HG03060 (cell line): ENCODE data around the gene IL24.
"Not testable (repeated sequence)": the region's sequence is repeated elsewhere in the genome, so short reads cannot be mapped to it uniquely, and the experiment has no call there.

Experiments used
- ATAC-seq: cut with Tn5 transposase; IDR thresholded peaks from one replicate; pipeline ENCODE4 v1.9.1; 2021; ENCODE audit warnings: low read depth, moderate number of reproducible peaks; ENCODE audit not compliant: unreplicated experiment

The IL24 gene

GRCh38 chr1:206923009-206923960, 26.0 kb downstream of the IL24 start:
- no peak for ATAC-seq

GRCh38 chr1:206923961-206924557, 26.8 kb downstream of the IL24 start:
- not testable (repeated sequence) for ATAC-seq

DNA sequence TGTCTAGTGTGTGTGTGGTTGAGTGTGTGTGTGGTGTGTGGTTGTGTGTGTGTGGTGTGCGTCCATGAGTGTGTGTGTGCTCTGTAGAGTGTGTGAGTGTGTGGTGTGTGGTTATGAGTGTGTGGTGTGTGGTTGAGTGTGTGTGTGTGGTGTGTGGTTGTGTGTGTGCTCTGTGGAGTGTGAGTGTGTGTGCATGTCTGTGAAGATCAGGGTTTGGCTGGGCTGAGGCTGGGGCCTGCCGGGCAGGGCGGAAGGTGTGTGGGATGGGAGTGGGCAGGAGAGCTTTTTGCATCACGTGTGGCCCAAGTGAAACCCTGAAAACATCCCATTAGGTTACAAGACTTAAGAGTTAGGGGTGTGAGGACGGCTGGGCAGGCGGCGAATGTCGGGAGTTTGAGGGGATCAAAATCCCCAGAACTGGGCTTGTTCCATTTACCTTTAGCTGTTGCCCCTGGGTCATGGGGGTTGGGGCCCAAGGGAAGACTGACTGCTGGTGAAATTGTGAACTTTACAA, 27.4 kb downstream of the IL24 start:
- ATAC-seq: peak; percentile 4

GRCh38 chr1:206925106-206925736, 28.0 kb downstream of the IL24 start:
- peak; percentile 66 for ATAC-seq

GRCh38 chr1:206926286-206926685, 29.0 kb downstream of the IL24 start:
- no peak for ATAC-seq

- ATAC-seq: no peak
Observed at GRCh38 chr1:206929524-206929923, 32.3 kb downstream of the IL24 start.

DNA sequence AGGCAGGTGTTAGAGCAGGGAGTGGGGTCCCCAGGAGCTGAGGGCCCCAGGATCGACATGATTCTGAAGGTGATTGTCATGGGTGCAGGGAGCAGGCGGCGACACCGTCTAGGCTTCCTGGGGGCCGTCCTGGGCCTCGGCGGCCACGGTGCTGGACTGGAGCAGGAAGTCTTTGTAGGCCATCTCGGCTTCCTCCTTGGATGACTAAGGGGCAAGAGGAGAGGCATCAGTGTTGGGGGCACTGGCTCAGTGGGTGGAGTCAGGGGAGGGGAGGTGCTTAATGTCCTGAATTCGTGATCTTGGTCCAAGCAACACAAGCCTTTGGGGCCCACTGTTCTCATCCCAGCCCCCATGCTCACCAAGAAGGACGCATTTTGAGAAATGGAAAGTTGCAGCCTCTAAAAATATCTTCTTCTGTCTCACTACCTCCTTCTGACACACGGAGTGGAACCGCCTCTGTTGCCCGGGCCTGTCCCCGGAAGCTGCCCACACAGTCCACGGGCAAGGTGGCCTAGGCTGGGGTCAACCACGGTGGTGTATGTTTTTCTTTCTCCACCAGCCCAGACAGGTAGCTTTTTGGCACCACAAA, 33.1 kb downstream of the IL24 start:
- ATAC-seq: peak; percentile 63

DNA sequence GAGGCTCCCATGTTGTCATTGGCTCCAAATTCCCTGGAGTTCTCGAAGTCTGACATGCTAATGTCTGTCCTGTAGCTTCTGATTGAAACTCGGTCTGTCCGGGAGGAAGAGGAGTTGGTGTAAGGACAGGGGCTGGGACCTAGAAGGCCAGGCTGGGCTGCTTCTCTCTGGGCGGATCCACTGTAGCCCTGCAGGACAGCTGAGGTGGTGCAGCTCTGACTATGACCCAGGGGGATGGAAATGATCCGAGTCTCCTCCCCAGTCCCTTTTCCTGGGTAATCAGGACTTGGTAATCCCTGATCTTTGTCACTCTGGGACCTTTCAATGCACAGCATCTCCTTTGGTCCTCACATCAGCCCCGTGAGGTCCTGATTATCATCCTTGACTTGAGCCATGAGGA, 34.5 kb downstream of the IL24 start:
- ATAC-seq: no peak

- ATAC-seq: no peak
Observed at GRCh38 chr1:206932177-206932576, 34.9 kb downstream of the IL24 start.

DNA sequence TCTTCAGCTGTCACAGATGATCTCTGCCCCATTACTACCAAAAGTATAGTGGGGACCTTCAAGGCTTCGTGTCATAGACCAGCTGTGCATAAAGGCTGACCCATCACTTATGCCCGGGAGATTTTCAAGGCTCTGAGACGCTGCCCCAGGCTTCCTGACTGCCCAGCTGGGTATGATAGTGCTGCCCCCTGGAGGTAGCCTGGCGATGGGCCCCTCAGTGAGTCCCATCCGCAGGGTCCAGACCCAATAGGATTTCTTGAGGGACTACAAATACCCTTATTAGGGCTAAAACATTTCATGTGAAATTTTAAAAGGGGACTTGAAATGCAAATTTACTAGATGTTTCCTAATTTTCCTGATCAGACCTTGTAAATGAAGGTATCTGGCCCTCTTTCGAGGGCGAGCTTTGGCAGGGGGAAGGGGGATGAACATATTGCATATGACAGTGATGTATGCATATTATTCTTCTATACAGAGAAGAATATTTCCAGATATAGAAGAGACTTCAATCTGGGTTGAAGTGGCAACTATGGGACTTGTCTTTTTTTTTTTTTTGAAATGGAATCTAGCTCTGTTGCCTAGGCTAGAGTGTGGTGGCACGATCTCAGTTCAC, 36.2 kb downstream of the IL24 start:
- no peak for ATAC-seq

DNA sequence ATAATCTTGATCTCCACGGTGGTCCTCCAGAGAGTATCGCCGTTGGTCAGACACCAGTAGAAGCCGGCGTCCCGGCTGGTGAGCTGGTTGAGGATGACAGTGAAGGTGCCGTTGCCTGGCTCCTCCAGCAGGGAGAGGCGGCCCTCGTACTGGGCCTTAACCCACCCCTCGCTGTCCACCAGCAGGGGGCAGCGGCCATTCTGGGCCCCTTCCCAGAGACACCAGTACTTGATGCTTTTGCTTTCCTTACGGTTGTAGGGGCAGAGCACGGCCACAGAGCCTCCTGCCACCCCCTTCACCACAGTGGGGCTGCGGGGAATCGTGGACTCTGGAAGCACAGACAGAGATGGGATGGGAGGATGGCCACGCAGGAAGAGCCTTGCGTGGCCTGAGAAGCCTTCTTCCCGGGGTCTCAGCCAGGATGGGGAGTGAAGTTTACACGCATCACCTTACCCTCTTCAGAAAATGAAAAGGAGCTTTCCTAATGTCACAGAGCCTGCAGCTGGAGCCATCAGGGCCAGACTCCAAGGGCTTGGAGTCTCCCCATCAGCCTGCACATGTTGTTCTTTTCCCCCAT, 38.3 kb downstream of the IL24 start:
- no peak for ATAC-seq

DNA sequence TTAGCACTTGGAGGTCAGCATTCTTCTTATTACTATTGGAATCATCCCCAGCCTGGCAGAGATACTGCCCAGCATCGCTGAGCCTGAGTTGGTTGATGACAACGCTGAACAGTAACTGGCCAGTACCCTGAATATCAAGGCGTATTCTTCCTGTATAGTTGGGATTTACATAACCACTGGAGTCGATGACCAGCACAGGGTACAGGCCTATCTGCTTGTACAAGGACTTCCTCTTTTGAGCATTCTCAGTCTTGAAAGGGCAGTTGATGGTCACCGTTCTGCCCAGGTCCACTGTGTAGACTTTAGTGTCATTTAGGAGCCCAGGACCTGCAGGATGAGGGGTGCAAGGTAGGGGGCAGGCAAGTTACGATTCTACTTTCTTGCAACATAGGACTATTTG, 40.2 kb downstream of the IL24 start:
- ATAC-seq: no peak

DNA sequence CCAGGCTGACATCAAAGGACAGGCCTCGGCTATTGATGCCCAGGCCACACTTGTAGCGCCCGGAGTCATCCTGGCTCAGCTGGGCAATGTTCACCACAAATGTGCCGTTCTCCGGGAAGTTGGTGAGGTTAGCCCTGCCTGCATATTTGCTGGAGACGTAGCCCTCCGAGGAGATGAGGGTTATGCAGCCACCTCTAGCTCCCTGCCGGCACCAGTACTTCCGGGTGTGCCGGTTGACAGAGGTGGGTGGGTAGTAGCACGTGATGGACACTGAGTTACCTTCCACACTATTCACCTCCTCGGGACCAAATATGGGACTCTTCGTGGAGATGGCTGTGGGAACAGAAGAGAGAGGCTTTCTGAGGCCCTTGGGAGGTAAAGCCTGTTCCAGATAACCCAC, 41.9 kb downstream of the IL24 start:
- no peak for ATAC-seq

DNA sequence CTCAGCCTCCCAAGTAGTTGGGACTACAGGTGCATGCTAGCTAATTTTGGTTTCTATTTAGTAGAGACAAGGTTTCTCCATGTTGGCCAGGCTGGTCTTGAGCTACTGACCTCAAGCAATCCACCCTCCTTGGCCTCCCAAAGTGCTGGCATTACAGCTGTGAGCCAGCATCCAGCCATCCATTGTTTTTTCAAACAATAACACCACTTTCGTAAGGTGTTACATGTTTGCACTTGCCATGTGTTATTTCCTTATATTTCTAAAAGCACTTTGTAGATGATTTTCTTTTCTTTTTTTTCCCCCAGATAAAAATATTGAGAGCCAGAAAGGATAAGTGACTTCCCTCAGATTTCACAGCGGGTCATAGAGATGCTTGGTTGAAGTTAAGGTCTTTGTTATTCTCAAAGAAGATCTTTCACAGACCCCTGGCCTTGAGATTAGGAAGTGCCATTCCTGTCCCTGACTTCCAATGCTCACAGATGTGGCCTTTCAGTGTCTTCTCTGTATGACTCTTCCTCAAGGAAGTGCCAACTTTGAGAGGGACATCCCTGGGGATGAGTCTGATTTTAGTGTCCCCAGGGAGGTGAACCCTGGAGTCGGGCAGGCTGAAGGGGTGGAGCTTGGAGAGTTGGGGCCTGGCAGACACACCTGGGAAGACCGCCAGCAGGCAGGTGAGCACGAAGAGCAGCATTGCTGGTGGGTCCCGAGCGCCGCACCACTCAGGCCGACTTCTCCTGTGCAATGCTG, 42.8 kb downstream of the IL24 start:
- no peak for ATAC-seq

GRCh38 chr1:206940588-206940936, 43.3 kb downstream of the IL24 start:
- ATAC-seq: no peak

- no peak for ATAC-seq
Observed at GRCh38 chr1:206941766-206942418, 44.6 kb downstream of the IL24 start.

DNA sequence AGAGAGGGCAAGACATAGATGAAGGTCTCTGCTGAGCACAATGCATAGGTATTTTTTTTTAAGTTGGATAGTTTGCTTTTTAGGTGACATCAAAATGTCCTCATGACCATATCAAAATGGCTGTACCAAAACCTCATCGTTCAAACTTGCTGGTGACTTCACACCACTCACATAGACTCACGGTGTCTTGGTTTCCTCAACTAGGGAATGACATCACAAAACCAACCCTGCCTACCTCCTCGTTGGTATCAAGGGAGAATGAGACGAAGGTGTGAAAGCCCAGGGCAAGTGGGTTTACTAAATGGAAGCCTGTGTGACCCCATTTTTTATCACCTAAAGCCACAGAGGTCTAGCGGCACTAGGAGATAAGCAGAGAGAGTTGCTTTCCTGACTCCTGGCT, 47.5 kb downstream of the IL24 start:
- no peak for ATAC-seq

DNA sequence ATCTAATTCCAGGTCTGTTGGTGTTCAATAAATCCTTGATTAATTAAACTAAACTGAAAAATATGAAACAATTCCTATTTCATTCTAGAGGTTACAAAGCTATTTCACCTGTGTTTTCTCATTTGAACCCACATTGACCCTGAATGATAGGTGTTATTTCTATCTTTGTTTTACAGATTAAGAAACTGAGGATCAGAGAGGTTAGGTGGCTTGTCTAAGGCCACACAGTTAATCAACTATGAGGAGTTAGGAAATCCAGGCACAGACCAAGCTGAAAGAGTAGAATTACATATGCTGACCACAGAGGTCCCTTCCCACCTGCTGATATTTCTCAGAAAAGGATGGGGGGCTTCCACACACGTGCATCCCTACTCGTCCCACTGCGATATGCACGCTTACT, 48.5 kb downstream of the IL24 start:
- no peak for ATAC-seq

GRCh38 chr1:206946261-206946660, 49.0 kb downstream of the IL24 start, which contains the start of gene PIGR:
TSS of gene PIGR (minus strand) at chr1:206946466. CDS start at chr1:206940531, 5,935 bp downstream.
- ATAC-seq: no peak
